ENCODE data around the gene ARHGAP22.
A peak's percentile ranks its signal among the peaks of the same experiment; 100 is the strongest.

Gene ARHGAP22

GRCh38 chr10:48533951-48534720 is 70.7 kb downstream of the ARHGAP22 start:
- no peak for DNase-seq (ENCODE audit: low read depth, low spot score)

DNA sequence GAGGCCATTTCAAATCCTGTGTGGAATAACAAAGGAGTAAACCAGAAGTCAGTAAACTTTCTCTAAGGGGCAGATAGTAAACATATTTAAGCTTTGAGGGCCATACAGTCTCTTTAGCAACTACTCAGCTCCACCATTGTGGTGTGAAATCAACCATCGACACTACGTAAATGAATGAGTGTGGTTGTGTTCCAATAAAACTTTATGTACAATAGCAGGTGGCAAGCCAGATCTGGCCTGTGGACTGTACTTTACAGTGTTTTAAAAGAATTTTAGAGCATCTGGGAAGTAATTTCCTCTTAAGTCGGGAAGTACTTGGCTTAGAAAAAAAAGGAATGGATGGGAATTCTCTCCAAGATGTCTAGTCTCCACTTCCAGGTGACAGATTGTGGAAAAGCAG is 71.3 kb downstream of the ARHGAP22 start:
- no peak for DNase-seq (ENCODE audit: low read depth, low spot score)

DNA sequence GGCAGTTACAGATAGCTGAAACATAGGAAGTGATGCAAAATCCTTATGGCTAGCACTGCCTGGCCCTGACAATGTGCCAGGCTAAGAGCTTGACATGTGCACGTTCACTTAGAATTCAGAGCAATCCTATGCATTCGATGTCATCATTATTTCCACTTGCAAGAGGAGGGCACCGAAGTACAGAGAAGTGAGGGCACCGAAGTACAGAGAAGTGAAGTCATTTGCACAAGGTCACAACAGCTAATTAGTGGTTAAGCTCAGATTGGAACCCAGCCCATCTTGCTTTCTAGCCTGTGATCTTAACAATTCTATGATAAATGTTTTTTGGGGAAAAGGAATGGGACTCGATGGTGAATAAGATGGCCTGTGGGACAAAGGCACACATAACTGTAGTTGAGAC is 73.4 kb downstream of the ARHGAP22 start:
- no peak for DNase-seq (ENCODE audit: low read depth, low spot score)

DNA sequence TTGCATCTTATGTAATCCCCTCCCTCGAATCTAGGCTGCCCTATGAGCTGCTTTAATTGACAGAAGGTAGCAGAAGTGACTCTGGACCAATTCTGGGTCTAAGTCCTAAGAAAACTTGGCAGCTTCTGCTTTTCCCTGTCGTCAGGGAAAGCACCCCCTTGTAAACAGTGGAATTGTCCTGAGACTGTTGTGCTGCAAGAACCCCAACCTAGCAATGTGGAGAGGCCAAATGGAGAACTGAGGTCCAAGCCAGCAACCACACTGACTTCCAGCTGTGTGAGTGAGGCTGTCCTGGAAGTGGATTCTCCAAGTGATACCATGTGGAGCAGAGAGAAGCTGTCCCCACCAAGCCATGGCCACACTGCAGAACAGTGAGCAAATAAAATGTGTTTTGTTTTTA is 75.5 kb downstream of the ARHGAP22 start:
- no peak for DNase-seq (ENCODE audit: low read depth, low spot score)

DNA sequence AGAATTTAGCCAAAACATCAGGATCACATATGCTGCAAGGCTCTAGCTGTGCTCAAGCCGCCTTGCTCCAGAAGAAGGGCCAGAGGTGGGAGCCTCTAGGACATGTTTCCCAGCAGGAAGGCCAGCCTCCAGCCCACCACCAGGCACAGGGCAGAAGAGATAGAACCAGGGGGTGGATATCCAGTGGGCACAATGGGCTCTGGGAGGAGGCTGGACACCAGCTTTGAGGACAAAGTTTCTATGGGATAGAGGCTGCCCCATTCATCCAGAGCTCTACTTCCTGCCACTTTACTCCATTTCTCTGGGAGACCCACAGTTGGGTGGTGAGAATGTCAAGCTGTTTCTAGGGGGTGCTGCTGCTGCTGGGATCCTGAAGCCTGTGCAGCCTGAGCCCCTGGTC is 77.1 kb downstream of the ARHGAP22 start:
- no peak for DNase-seq (ENCODE audit: low read depth, low spot score)

- no peak for DNase-seq (ENCODE audit: low read depth, low spot score)
Observed at GRCh38 chr10:48526846-48527505, 77.9 kb downstream of the ARHGAP22 start.

DNA sequence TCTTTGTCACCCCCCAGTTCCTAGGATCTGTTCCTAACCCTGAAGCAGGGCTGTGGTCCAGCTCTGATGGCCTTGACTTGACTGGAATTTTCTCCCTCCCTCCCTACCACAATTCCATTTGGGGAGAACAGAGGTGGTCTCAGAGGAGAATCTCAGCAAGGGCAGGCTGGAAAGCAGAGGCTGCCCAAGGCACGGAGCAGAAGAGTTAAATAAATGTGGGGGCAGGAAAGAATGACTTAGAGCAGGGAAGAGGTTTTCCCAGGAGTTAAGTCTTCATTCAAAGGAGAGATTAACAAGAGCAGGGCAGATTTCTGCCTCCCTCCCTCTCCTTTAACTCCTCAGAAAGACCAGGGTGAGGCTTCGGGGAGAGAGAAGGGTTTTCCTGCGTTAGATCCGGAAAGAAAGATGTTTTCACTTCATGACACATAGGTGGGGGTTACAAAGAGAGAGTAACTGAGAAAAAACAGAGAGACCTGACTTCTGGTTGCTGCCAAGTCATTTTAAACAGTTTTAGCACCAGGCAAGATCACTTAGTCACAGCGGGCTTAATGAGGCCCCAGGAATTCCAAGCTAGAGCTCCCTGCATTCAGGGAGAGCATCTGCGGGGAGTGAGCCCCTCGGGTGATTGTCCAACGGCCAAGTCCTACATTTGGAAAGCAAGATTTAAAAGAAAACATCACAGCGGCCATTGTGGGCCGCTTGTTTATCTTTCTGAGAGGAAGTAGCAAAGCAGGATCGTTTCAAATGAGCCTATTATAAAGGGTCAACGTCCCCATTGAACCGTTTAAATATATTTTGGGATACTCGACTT is 78.7 kb downstream of the ARHGAP22 start:
- DNase-seq (ENCODE audit: low read depth, low spot score), result peak; percentile 55

DNA sequence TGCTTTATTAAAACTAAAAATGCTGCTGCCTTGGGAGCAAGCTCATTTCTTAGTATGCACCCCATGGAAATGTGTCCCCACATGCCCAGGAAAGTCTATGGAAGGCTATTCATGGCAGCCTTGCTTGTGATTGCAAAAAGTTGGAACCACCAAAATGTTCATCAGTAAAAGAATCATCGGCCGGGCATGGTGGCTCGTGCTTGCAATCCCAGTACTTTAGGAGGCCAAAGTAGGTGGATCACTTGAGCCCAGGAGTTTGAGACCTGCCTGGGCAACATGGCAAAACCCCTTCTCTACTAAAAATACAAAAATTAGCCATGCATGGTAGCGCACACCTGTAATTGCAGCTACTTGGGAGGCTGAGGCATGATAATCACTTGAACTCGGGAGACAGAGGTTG is 79.8 kb downstream of the ARHGAP22 start:
- DNase-seq (ENCODE audit: low read depth, low spot score), result no peak

GRCh38 chr10:48523820-48524758 is 80.8 kb downstream of the ARHGAP22 start:
- DNase-seq (ENCODE audit: low read depth, low spot score), result no peak

- DNase-seq (ENCODE audit: low read depth, low spot score), result no peak
Observed at GRCh38 chr10:48523212-48523819, 81.6 kb downstream of the ARHGAP22 start.

- no peak for DNase-seq (ENCODE audit: low read depth, low spot score)
Observed at GRCh38 chr10:48522011-48522765, 82.7 kb downstream of the ARHGAP22 start.

GRCh38 chr10:48520594-48520993 is 84.3 kb downstream of the ARHGAP22 start:
- DNase-seq (ENCODE audit: low read depth, low spot score), result no peak

GRCh38 chr10:48520184-48520506 is 84.7 kb downstream of the ARHGAP22 start:
- DNase-seq (ENCODE audit: low read depth, low spot score), result no peak

- no peak for DNase-seq (ENCODE audit: low read depth, low spot score)
Observed at GRCh38 chr10:48519481-48520183, 85.2 kb downstream of the ARHGAP22 start.

DNA sequence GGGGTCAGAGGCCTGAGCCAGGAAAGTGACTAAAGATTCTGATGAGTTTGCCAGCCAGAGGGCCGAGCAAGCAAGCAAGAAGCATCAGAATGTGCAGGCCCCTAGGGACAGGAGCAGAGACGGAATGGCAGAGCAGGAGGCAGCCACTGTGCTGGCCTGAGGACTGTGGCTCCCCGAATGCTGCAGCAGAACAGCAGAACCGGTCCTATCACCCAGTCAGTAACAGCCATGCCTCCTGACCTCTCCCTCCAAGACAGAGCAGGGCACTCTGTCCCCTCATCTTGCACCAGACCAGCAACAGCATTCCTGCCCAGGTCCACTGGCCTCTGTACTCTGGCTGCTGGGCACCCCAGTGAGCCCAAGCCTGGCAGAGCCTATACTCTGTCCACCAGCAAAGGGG is 85.9 kb downstream of the ARHGAP22 start:
- DNase-seq (ENCODE audit: low read depth, low spot score), result no peak

DNA sequence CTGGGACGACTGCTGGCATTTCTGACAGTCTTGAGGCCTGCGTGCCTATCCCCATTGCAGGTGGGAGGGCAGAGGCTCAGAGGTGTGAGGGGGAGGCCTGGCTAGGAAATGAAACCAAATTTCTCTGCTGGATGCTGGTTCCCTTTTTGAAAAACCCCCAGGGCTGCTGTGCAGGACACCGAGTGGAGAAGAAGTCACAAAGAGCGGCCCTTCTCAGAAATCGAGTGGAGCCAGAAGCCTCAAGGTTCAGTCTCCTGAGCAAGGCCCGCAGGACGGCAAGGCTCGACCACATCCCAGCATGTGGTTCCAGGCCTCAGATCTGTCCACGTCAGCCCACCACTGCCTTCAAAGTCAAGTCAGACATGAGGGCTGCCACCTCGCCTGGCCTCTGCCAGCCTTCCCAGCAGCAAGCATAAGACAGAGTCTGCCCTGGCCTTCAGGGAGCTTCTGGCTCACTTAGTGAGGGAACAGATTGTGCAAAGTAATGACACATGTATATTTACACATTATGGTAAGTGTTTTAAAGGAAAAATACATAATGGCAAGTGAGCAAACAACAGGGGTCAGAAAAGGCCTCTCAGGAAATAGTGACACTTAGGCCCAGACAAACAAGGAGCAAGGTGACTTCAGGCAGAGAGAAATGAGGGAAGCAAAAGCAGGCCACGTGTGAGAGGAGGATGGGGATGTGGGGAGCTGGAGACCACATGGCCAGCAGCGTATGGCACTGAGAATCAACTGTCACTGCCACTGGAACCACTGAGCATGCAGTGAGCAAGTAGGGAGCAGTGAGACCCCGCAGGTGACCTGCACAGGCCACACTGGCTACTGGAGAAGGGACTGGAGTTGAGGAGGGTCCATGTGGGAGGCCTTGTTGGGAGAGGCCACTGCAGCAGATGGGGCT is 86.7 kb downstream of the ARHGAP22 start:
- DNase-seq (ENCODE audit: low read depth, low spot score), result no peak

GRCh38 chr10:48517482-48517881 is 87.4 kb downstream of the ARHGAP22 start:
- DNase-seq (ENCODE audit: low read depth, low spot score), result no peak

GRCh38 chr10:48516911-48517310 is 88.0 kb downstream of the ARHGAP22 start:
- no peak for DNase-seq (ENCODE audit: low read depth, low spot score)

DNA sequence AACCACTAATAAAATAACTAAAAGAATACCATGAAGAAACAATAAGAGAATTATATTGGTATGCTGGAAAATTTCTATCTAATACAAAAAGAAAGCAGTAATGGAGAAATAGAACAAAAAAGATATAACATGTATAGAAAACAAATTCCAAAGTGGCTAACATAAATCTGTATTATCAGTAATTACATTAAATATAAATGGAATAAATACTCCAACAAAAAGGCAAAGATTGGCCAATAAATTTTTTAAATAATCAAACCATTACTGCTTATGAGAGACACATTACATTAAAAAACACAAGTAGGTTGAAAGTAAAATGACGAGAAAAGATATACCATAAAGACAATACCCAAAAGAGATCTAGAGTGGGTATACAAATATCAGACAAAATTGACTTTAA is 90.0 kb downstream of the ARHGAP22 start:
- no peak for DNase-seq (ENCODE audit: low read depth, low spot score)

All from brain pericyte (primary cell).